A549 (cell line): Measurements from ENCODE around the gene FGD5. TPM values are rescaled to one million over a fixed set of nuclear protein-coding genes. Genes with fewer than 3 reads are reported as not detected.
A peak's percentile ranks its signal among the peaks of the same experiment; 100 is the strongest.

Experiments used
- ATAC-seq, 2 experiments: fragments of 200-7000 bp in 1 of 2; fragments of >200 bp in 1 of 2; cut with Nextera tagmentation in 1 of 2; cut with Tn5 transposase in 1 of 2; 3 replicates each; pipeline versions ENCODE4 v1.8.0 to v1.9.1; 2018 to 2020; ENCODE audit warnings: mild to moderate bottlenecking in 1 of 2, moderate library complexity in 1 of 2
- CTCF ChIA-PET: fragments of 300-600 bp; sonication (Branson Sonifier 250); formaldehyde crosslinking; extraction: SDS; loops from one replicate; lab custom pipeline; 2021; ENCODE audit warnings: antibody characterized with exemption, inconsistent platforms; lab: Yijun Ruan, JAX
- POLR2A ChIA-PET: fragments of 350-600 bp; formaldehyde crosslinking; extraction: SDS; loops from one replicate; lab custom pipeline; 2021; ENCODE audit warnings: antibody characterized with exemption, inconsistent platforms; lab: Yijun Ruan, JAX
- DNase-seq, 2 experiments: peaks; one replicate each; pipeline versions ENCODE4 v3.0.0 to v3.0.0-alpha.2; 2011 to 2016; ENCODE audit warnings: low read depth in 1 of 2, low spot score in 1 of 2
- FAIRE-seq: peaks from 2 replicates; lab custom pipeline; 2011; peaks lifted over from hg19 to GRCh38; lab: Jason Lieb, UNC
- H3K27ac ChIP-seq, 2 experiments: fragments of >200 bp; sonication (Bioruptor Twin); formaldehyde crosslinking; 3 replicates each; pipeline ENCODE4 v1.5.1; 2016 to 2017
- H3K4me1 ChIP-seq: fragments of >200 bp; sonication (Bioruptor Twin); formaldehyde crosslinking; 3 replicates; pipeline ENCODE4 v1.6.1; 2016
- H3K4me2 ChIP-seq: fragments of >200 bp; sonication (Bioruptor Twin); formaldehyde crosslinking; 3 replicates; pipeline ENCODE4 v1.6.1; 2016
- H3K4me3 ChIP-seq: fragments of >200 bp; sonication (Bioruptor Twin); formaldehyde crosslinking; 3 replicates; pipeline ENCODE4 v1.5.1; 2016
- H3K9me3 ChIP-seq: fragments of >200 bp; sonication (Bioruptor Twin); formaldehyde crosslinking; 3 replicates; pipeline ENCODE4 v1.6.1; 2016
- BHLHE40 ChIP-seq: IDR thresholded peaks from 2 replicates; pipeline ENCODE4 v1.6.1; 2012; ENCODE audit warnings: low read depth, low read length, inconsistent platforms
- CBX2 ChIP-seq: fragments of 200-600 bp; sonication (generic); IDR thresholded peaks from 2 replicates; pipeline ENCODE4 v1.6.1; 2016; ENCODE audit warnings: low read depth, mild to moderate bottlenecking, borderline replicate concordance
- CHD2 ChIP-seq: fragments of 150-350 bp; IDR thresholded peaks from 2 replicates; pipeline ENCODE4 v1.6.1; 2014; ENCODE audit warnings: low read length; ENCODE audit not compliant: partially characterized antibody
- EHMT2 ChIP-seq: fragments of 200-600 bp; sonication (generic); IDR thresholded peaks from 2 replicates; pipeline ENCODE4 v1.6.1; 2016; ENCODE audit warnings: antibody characterized with exemption, low read depth, mild to moderate bottlenecking, moderate library complexity
- ESRRA ChIP-seq: fragments of 150-350 bp; IDR thresholded peaks from 2 replicates; pipeline ENCODE4 v1.6.1; 2014; ENCODE audit warnings: mild to moderate bottlenecking, low read length, borderline replicate concordance
- GATA3 ChIP-seq: IDR thresholded peaks from 2 replicates; pipeline ENCODE4 v1.6.1; 2012; ENCODE audit warnings: borderline replicate concordance
- HDAC2 ChIP-seq: fragments of 200-600 bp; sonication (generic); IDR thresholded peaks from 2 replicates; pipeline ENCODE4 v1.6.1; 2016
- HES2 ChIP-seq: fragments of >200 bp; sonication (Bioruptor Twin); formaldehyde crosslinking; IDR thresholded peaks from 2 replicates; pipeline ENCODE4 v1.6.1; 2016
- HMGXB4 ChIP-seq: fragments of 250-450 bp; sonication (Bioruptor Pico); IDR thresholded peaks from 2 replicates; pipeline ENCODE4 v1.5.0; 2021; ENCODE audit warnings: mild to moderate bottlenecking, moderate library complexity, borderline replicate concordance
- JUN ChIP-seq, 2 experiments: fragments of >200 bp; sonication (Bioruptor Twin); formaldehyde crosslinking; IDR thresholded peaks; 2 replicates in 1 of 2; 3 replicates in 1 of 2; pipeline ENCODE4 v1.6.1; 2016 to 2017
- KDM1A ChIP-seq: fragments of 200-600 bp; sonication (generic); IDR thresholded peaks from 2 replicates; pipeline ENCODE4 v1.6.1; 2016; ENCODE audit warnings: low read depth, mild to moderate bottlenecking
- MAFK ChIP-seq: fragments of 450-650 bp; IDR thresholded peaks from 2 replicates; pipeline ENCODE4 v1.6.1; 2014; ENCODE audit not compliant: partially characterized antibody
- MAZ ChIP-seq: fragments of 150-350 bp; IDR thresholded peaks from 2 replicates; pipeline ENCODE4 v1.6.1; 2014; ENCODE audit warnings: antibody characterized with exemption, low read depth, low read length, borderline replicate concordance
- MYC ChIP-seq: IDR thresholded peaks from 2 replicates; pipeline ENCODE4 v1.6.1; 2012; ENCODE audit warnings: mild to moderate bottlenecking, inconsistent platforms, low read length, improper control_type of control experiment, borderline replicate concordance
- PBX3 ChIP-seq: IDR thresholded peaks from 2 replicates; pipeline ENCODE4 v1.6.1; 2012
- POLR2A ChIP-seq: IDR thresholded peaks from 2 replicates; pipeline ENCODE4 v1.6.1; 2012; ENCODE audit warnings: mild to moderate bottlenecking, low read length
- RNF2 ChIP-seq: fragments of 200-600 bp; sonication (generic); IDR thresholded peaks from 2 replicates; pipeline ENCODE4 v1.6.1; 2016; ENCODE audit warnings: low read depth, mild to moderate bottlenecking, antibody characterized with exemption, moderate library complexity, borderline replicate concordance
- SMC3 ChIP-seq: fragments of >200 bp; sonication (Bioruptor Twin); formaldehyde crosslinking; IDR thresholded peaks from 3 replicates; pipeline ENCODE4 v1.6.1; 2018; ENCODE audit warnings: inconsistent platforms
- SREBF2 ChIP-seq: fragments of 450-650 bp; IDR thresholded peaks from 2 replicates; pipeline ENCODE4 v1.6.1; 2014; ENCODE audit warnings: mild to moderate bottlenecking, moderate library complexity
- ZC3H11A ChIP-seq: fragments of 450-650 bp; IDR thresholded peaks from 2 replicates; pipeline ENCODE4 v1.6.1; 2014; ENCODE audit warnings: antibody characterized with exemption, mild to moderate bottlenecking
- ZSCAN20 ChIP-seq: fragments of 250-450 bp; sonication (Bioruptor Pico); IDR thresholded peaks from 2 replicates; pipeline ENCODE4 v1.8.0; 2022; ENCODE audit warnings: mild to moderate bottlenecking, moderate library complexity
- WGBS: methylation state at CpG from one replicate; pipeline ENCODE4 v1.1.6; 2017; ENCODE audit errors: missing lambda C conversion rate; 5-methylcytosine and 5-hydroxymethylcytosine counted together
- polyA plus RNA-seq, 4 experiments: library from polyadenylated mRNA; depleted of rRNA in 3 of 4; stranded (reverse); fragments of >200 nt; fragmentation: RNase III in 1 of 4; extraction: RNeasy Plus Mini Kit Qiagen cat#74134 plus additional on column Dnase treatment in 1 of 4; gene quantifications; 2 replicates in 3 of 4; 3 replicates in 1 of 4; pipeline ENCODE4 v1.2.3, GENCODE V29; 2011 to 2017

The FGD5 gene
- polyA plus RNA-seq, 2 of the 4 experiments (the other 2 are of a cell fraction), result 0.16 TPM; not detected in 1

GRCh38 chr3:14804835-14805780 is 13.7 kb upstream of the FGD5 start:
- FAIRE-seq, result no peak
- DNase-seq, result no peak
- peak overlapping the region; percentile 72 for H3K4me2 ChIP-seq
- TF ChIP-seq KDM1A (0 out of 2 replicates have a peak, but pooled peaks have one; percentile 18), CBX2 (no peak)
- TF ChIP-seq, all 56 proteins: peak for 1
- ChIA-PET POLR2A (no interaction called here), CTCF (interaction anchor here (1.0 to 1.2 kb wide), 2 partner anchors 14 to 116 kb away, joined by 5 read pairs; no protein-coding TSS in a partner anchor)
- WGBS, result 63% methylated on average over 7 of the region's 7 CpGs
- Histone ChIP-seq H3K4me1 (peaks cover 34% of the 10 kb centered on the region), H3K4me3 (no peak overlapping the region), H3K9me3 (no peaks in the 10 kb centered on the region), H3K27ac (peak overlapping the region; percentile 41 to 51; a peak in 5 of 6 replicates)
- ATAC-seq, result no peak

DNA sequence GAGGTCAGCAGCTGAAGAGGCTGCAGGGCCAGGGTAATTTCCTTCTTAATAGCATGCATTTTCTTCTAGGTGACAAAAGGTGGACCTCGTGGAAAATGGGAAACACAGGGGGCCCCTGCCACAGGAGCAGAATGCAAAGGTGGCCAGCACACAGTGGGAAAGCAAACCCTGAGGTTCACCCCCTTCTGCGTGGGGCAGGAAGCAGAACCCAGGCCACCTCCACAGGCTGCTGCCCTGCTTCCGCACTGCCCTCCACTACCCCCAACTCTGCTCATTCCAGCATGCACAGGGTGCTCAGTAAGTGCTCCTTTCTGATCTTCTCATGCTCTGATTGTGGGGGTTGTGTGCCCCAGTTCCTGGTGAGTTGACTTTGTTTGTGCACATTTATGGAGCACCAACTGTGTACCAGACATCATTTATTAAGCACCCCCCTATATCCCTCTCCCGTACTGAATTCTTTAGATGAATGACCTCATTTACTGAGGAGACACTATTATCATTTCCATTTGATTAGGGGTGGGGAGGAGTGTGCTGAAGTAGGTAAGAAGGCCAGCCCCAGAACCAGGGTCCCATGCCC is 12.7 kb upstream of the FGD5 start:
- Histone ChIP-seq H3K4me3 (no peak overlapping the region), H3K4me1 (peaks cover 34% of the 10 kb centered on the region), H3K4me2 (no peak overlapping the region), H3K9me3 (no peaks in the 10 kb centered on the region), H3K27ac (no peak overlapping the region)
- no peak for FAIRE-seq
- ATAC-seq, result no peak
- no peak for DNase-seq
- CTCF ChIA-PET, result interaction anchor here (0.7 to 1.5 kb wide), 2 partner anchors 10 to 14 kb away, joined by 3 to 4 read pairs; no protein-coding TSS in a partner anchor
- POLR2A ChIA-PET, result no interaction called here
- TF ChIP-seq SREBF2 (no peak), HMGXB4 (CRISPR knock-in tag) (no peak), HDAC2 (no peak), RNF2 (no peak), JUN (IDR thresholded peaks at IDR 0.05) (no peak), ZSCAN20 (no peak), EHMT2 (no peak), ESRRA (no peak), GATA3 (no peak), PBX3 (no peak), ZC3H11A (no peak), BHLHE40 (no peak), SMC3 (no peak), MAZ (no peak), POLR2A (no peak), MYC (no peak), CHD2 (no peak)
- 71% methylated on average over 4 of the region's 4 CpGs for WGBS

- H3K4me1 ChIP-seq, result peaks cover 34% of the 10 kb centered on the region
- H3K27ac ChIP-seq, result no peak overlapping the region
- ChIA-PET POLR2A (no interaction called here), CTCF (interaction anchor here (0.7 to 1.5 kb wide), 2 partner anchors 10 to 15 kb away, joined by 3 to 4 read pairs; no protein-coding TSS in a partner anchor)
- H3K4me2 ChIP-seq, result no peak overlapping the region
- no peak for FAIRE-seq
- WGBS, result 27% methylated on average over 8 of the region's 8 CpGs
- ATAC-seq, result no peak
- peak; percentile 40 for TF ChIP-seq MAFK
- TF ChIP-seq HES2, result no peak
- DNase-seq, result no peak
- no peak overlapping the region for H3K4me3 ChIP-seq
- no peaks in the 10 kb centered on the region for H3K9me3 ChIP-seq
Observed at GRCh38 chr3:14806641-14807263, 12.0 kb upstream of the FGD5 start.
